H4 (cell line): ENCODE measurements around the gene ANK3. TPM values are rescaled to one million over a fixed set of nuclear protein-coding genes. Genes with fewer than 3 reads are reported as not detected.

Experiments
- DNase-seq: peaks from one replicate; pipeline ENCODE4 v3.0.0-alpha.2; 2015; ENCODE audit warnings: low spot score
- total RNA-seq: library from RNA; depleted of rRNA; stranded (reverse); fragments of >200 nt; shearing (Covaris generic); gene quantifications from 2 replicates; pipeline ENCODE4 v1.2.3, GENCODE V29; 2014; rRNA removed

Gene ANK3
- total RNA-seq: 9.1 and 10.2 TPM in 2 replicates

GRCh38 chr10:60389413-60390025, at the start of gene ANK3:
TSS of gene ANK3 (minus strand) at chr10:60389875. CDS start at chr10:60389538, 337 bp downstream.
- no peak for DNase-seq

- peak; percentile 52 for DNase-seq
Measured at GRCh38 chr10:60434418-60435046, 44.9 kb upstream of the ANK3 start.

GRCh38 chr10:60433684-60434083, 44.0 kb upstream of the ANK3 start:
- DNase-seq: no peak

GRCh38 chr10:60430836-60431597, 41.3 kb upstream of the ANK3 start:
- DNase-seq: no peak

GRCh38 chr10:60430017-60430416, 40.3 kb upstream of the ANK3 start:
- peak; percentile 25 for DNase-seq

- no peak for DNase-seq
Measured at GRCh38 chr10:60429084-60429849, 39.6 kb upstream of the ANK3 start.

- DNase-seq: no peak
Measured at GRCh38 chr10:60428387-60428737, 38.7 kb upstream of the ANK3 start.

GRCh38 chr10:60427709-60428386, 38.2 kb upstream of the ANK3 start:
- DNase-seq: no peak

GRCh38 chr10:60427148-60427547, 37.5 kb upstream of the ANK3 start:
- DNase-seq: no peak

GRCh38 chr10:60426425-60426824, 36.8 kb upstream of the ANK3 start:
- DNase-seq: peak; percentile 70

GRCh38 chr10:60425392-60426110, 35.9 kb upstream of the ANK3 start:
- DNase-seq: peak; percentile 36

- no peak for DNase-seq
Measured at GRCh38 chr10:60424971-60425370, 35.3 kb upstream of the ANK3 start.

- DNase-seq: peak; percentile 27
Measured at GRCh38 chr10:60423920-60424319, 34.2 kb upstream of the ANK3 start.

GRCh38 chr10:60422809-60423208, 33.1 kb upstream of the ANK3 start:
- DNase-seq: no peak

GRCh38 chr10:60420991-60421894, 31.6 kb upstream of the ANK3 start:
- peak; percentile 12 for DNase-seq

- DNase-seq: no peak
Measured at GRCh38 chr10:60419249-60419648, 29.6 kb upstream of the ANK3 start.

GRCh38 chr10:60417901-60418300, 28.2 kb upstream of the ANK3 start:
- DNase-seq: no peak

GRCh38 chr10:60417024-60417423, 27.3 kb upstream of the ANK3 start:
- DNase-seq: no peak

- DNase-seq: peak; percentile 35
Measured at GRCh38 chr10:60414877-60415585, 25.4 kb upstream of the ANK3 start.
